GM13977 (cell line): Measurements from ENCODE around the gene CEBPZ.

Experiments
- DNase-seq: peaks from one replicate; pipeline ENCODE4 v3.0.0; 2012; ENCODE audit warnings: low spot score
- in situ Hi-C: fragments of 300-500 bp; cut with MboI; formaldehyde crosslinking; loops from one replicate; pipeline ENCODE4 v1.12.0; 2022; ENCODE audit warnings: low sequenced_read_pairs, low pct_unique_long_range_greater_than_20kb, mixed read lengths, inconsistent platforms; ENCODE audit not compliant: unreplicated experiment
- TF ChIP-seq, protein P1 (sequence below): IDR thresholded peaks from 2 replicates; pipeline ENCODE4 v1.5.1; 2012; ENCODE audit warnings: mild to moderate bottlenecking, control low read depth; ENCODE audit not compliant: insufficient read depth; ENCODE audit errors: extremely low read depth, missing control alignments

The CEBPZ gene

GRCh38 chr2:37167636-37168180 is 63.7 kb downstream of the CEBPZ start:
- TF ChIP-seq, protein P1, sequence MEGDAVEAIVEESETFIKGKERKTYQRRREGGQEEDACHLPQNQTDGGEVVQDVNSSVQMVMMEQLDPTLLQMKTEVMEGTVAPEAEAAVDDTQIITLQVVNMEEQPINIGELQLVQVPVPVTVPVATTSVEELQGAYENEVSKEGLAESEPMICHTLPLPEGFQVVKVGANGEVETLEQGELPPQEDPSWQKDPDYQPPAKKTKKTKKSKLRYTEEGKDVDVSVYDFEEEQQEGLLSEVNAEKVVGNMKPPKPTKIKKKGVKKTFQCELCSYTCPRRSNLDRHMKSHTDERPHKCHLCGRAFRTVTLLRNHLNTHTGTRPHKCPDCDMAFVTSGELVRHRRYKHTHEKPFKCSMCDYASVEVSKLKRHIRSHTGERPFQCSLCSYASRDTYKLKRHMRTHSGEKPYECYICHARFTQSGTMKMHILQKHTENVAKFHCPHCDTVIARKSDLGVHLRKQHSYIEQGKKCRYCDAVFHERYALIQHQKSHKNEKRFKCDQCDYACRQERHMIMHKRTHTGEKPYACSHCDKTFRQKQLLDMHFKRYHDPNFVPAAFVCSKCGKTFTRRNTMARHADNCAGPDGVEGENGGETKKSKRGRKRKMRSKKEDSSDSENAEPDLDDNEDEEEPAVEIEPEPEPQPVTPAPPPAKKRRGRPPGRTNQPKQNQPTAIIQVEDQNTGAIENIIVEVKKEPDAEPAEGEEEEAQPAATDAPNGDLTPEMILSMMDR, result no peak
- DNase-seq, result no peak
- in situ Hi-C loops, result loop anchor here (25.0 kb wide), 1 partner anchor 720 kb away; no protein-coding TSS in a partner anchor

GRCh38 chr2:37164757-37165156 is 66.6 kb downstream of the CEBPZ start:
- TF ChIP-seq, protein P1, result no peak
- in situ Hi-C loops, result loop anchor here (25.0 kb wide), 1 partner anchor 723 kb away; no protein-coding TSS in a partner anchor
- no peak for DNase-seq

DNA sequence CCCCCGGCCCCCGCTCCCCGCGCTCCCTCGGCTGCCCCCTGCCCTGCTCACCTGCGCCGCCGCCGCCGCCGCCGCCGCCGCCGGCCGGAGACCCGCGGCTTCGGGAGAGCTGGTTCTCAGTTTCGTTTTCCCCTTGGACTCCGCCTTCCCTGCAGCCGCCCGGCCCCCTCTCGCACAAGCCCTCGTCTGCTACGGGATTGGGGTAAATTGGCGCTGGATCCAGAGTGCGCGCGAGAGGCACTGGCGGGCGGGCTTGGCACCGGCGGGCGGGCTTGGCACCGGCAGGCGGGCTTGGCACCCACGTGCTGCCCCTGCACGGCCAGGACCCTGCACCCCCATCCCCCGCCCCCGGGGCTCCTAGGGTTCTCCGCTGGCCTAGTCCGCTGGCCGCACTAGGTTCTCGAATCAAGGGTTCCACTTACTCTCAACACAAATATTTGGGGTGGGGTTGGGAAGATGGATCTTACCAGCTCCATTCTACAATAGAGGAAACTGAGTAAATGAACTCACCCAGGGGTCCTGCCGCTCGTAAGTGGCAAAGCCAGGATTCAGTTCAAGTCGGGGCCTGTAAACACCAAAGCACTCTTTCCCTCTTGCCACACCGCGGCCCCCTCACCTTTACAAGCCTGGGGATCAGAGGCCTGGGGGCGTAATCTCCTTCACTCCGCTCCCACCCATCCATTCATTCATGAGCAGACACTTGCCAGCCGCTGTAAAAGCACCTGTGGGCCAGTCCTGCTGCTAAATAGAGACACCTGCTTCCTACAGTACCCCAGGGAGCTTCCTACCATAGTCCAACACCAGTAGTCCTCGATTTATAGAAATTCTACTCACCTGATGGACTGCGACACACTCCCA is 74.3 kb downstream of the CEBPZ start, which contains the start of gene EIF2AK2:
TSS of gene EIF2AK2 (minus strand) at position 124 of the 858 bp plus-strand sequence. CDS start 9,174 bp downstream, outside the sequence.
- TF ChIP-seq, protein P1, result no peak
- in situ Hi-C loops, result loop anchor here (25.0 kb wide), 1 partner anchor 730 kb away; no protein-coding TSS in a partner anchor
- DNase-seq, result peak; percentile 98

DNA sequence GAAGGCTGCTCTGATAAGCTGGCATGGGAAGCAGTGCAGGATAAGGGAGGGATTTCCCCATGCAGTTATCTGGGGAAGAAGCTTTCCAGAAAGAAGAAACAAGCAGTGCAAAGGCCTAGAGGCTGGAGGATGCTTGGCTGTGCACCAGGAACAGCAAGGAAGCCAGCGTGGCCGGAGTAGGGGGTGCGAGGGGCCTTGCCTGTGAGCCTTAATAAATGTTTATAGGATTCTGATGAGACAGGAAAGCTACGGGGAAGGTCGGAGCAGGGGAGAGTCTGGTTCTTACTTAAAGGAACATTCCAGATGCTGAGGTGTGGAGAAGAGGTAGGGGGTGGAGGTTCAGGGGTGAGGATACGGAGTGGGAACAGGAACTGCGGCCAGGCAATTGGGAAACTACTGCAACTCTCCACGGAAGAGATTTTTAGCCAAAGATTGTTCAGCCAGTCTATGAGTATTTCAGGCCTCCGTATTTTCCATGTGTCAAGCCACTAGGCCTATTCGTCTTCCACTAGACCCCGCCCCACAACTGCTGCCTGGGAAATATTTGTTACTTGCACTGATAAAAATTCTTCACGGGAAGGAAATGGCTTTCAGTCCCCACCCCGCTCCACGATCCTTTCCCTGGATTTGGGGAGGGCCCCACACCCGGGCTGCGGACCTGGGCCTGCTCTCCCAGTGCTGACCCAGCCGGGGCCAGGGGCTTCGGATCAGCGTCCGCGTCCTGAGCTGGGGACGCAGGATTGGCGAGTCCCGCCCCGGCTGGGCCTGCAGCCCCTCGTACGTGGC is 75.1 kb downstream of the CEBPZ start:
- in situ Hi-C loops, result loop anchor here (25.0 kb wide), 1 partner anchor 731 kb away; no protein-coding TSS in a partner anchor
- peak; percentile 29 for DNase-seq
- TF ChIP-seq, protein P1, result no peak

DNA sequence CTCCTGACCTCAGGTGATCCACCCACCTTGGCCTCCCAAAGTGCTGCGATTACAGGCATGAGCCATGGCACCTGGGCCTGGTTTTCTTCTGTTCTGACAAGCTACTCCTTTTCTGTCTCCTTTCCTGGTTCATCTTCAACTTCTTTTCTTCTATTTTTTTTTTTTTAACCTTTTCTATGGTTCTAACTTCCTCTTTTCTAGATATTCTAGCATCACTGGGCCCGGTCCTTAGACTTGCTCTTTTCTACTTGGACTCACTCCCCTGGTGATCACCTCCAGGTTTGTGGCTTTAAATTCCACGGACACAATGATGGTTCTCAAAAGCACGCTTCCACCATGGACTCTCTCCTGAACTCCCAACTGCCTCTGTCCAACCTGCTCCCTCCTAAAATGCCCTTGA is 76.6 kb downstream of the CEBPZ start:
- in situ Hi-C loops, result loop anchor here (25.0 kb wide), 1 partner anchor 733 kb away; no protein-coding TSS in a partner anchor
- peak; percentile 40 for DNase-seq
- TF ChIP-seq, protein P1, result no peak

DNA sequence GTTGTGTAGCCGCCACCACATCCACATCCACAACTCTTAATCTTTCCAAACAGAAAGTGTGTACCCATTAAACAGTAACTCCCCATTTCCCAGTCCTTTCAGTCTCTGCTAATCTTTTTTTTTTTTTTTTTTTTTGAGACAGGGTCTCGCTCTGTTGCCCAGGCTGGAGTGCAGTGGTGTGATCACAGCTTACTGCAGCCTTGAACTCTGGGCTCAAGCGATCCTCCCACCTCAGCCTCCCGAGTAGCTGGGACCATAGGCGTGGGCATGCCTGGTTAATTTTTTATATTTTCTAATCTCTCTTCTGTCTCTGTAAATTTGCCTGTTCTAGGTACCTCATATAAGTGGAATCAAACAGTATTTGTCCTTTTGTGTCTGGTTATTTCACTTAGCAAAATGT is 78.2 kb downstream of the CEBPZ start:
- TF ChIP-seq, protein P1, result no peak
- in situ Hi-C loops, result loop anchor here (25.0 kb wide), 1 partner anchor 734 kb away; no protein-coding TSS in a partner anchor
- no peak for DNase-seq
